ENCODE results near the gene ZFAND6.
A peak's percentile ranks its signal among the peaks of the same experiment; 100 is the strongest.

The ZFAND6 gene

GRCh38 chr15:80171787-80172186 is 112.3 kb downstream of the ZFAND6 start:
- no peak for DNase-seq (ENCODE audit: low read depth)

GRCh38 chr15:80172401-80172800 is 112.9 kb downstream of the ZFAND6 start:
- no peak for DNase-seq (ENCODE audit: low read depth)

- DNase-seq (ENCODE audit: low read depth), result peak; percentile 16
Measured at GRCh38 chr15:80173022-80173759, 113.7 kb downstream of the ZFAND6 start.

GRCh38 chr15:80174017-80174746 is 114.7 kb downstream of the ZFAND6 start:
- peak; percentile 87 for DNase-seq (ENCODE audit: low read depth)

- no peak for DNase-seq (ENCODE audit: low read depth)
Measured at GRCh38 chr15:80175436-80175835, 116.0 kb downstream of the ZFAND6 start.

- DNase-seq (ENCODE audit: low read depth), result no peak
Measured at GRCh38 chr15:80176443-80176842, 117.0 kb downstream of the ZFAND6 start.

- no peak for DNase-seq (ENCODE audit: low read depth)
Measured at GRCh38 chr15:80177156-80177555, 117.7 kb downstream of the ZFAND6 start.

GRCh38 chr15:80179025-80179759 is 119.7 kb downstream of the ZFAND6 start:
- DNase-seq (ENCODE audit: low read depth), result peak; percentile 90

GRCh38 chr15:80179935-80180334 is 120.5 kb downstream of the ZFAND6 start:
- no peak for DNase-seq (ENCODE audit: low read depth)

GRCh38 chr15:80180468-80180867 is 121.0 kb downstream of the ZFAND6 start:
- DNase-seq (ENCODE audit: low read depth), result no peak

- DNase-seq (ENCODE audit: low read depth), result no peak
Measured at GRCh38 chr15:80180986-80181385, 121.5 kb downstream of the ZFAND6 start.

- peak; percentile 21 for DNase-seq (ENCODE audit: low read depth)
Measured at GRCh38 chr15:80182611-80183261, 123.3 kb downstream of the ZFAND6 start.

- no peak for DNase-seq (ENCODE audit: low read depth)
Measured at GRCh38 chr15:80183306-80183705, 123.8 kb downstream of the ZFAND6 start.

GRCh38 chr15:80183886-80184285 is 124.4 kb downstream of the ZFAND6 start:
- no peak for DNase-seq (ENCODE audit: low read depth)

GRCh38 chr15:80184554-80184953 is 125.1 kb downstream of the ZFAND6 start:
- DNase-seq (ENCODE audit: low read depth), result no peak

GRCh38 chr15:80185152-80185551 is 125.7 kb downstream of the ZFAND6 start:
- DNase-seq (ENCODE audit: low read depth), result no peak

- no peak for DNase-seq (ENCODE audit: low read depth)
Measured at GRCh38 chr15:80186066-80186465, 126.6 kb downstream of the ZFAND6 start.

GRCh38 chr15:80186597-80186996 is 127.1 kb downstream of the ZFAND6 start:
- no peak for DNase-seq (ENCODE audit: low read depth)
